Activated CD4-positive, alpha-beta T cell treated with anti-CD3 and anti-CD28 coated beads, Interleukin-2, amount 10 ng/mL, durations not matched to agents 7 days and 5 days (primary cell): Measurements from ENCODE around the gene TMEM87A. TPM values are rescaled to one million over a fixed set of nuclear protein-coding genes. Genes with fewer than 3 reads are reported as not detected.
A peak's percentile ranks its signal among the peaks of the same experiment; 100 is the strongest.
"Not testable (repeated sequence)": the region's sequence is repeated elsewhere in the genome, so short reads cannot be mapped to it uniquely, and the experiment has no call there.

Experiments
- CTCF ChIA-PET: fragments of 350-600 bp; sonication (Branson Sonifier 250); formaldehyde crosslinking; loops from one replicate; lab custom pipeline; 2021; ENCODE audit warnings: antibody characterized with exemption; lab: Charles Lee
- POLR2A ChIA-PET: fragments of 350-600 bp; sonication (Branson Sonifier 250); formaldehyde crosslinking; loops from one replicate; lab custom pipeline; 2021; ENCODE audit warnings: antibody characterized with exemption; lab: Charles Lee
- DNase-seq: peaks from one replicate; pipeline ENCODE4 v3.0.0-alpha.2; 2020
- H3K27ac Mint-ChIP-seq: one replicate; pipeline ENCODE4 v1.8.0; 2021; ENCODE audit warnings: mild to moderate bottlenecking, moderate library complexity, mixed read lengths
- H3K27me3 Mint-ChIP-seq: one replicate; pipeline ENCODE4 v1.8.0; 2021; ENCODE audit warnings: mixed read lengths
- H3K36me3 Mint-ChIP-seq: one replicate; pipeline ENCODE4 v1.8.0; 2021; ENCODE audit warnings: low read depth, mixed read lengths
- H3K4me1 Mint-ChIP-seq: one replicate; pipeline ENCODE4 v1.8.0; 2021; ENCODE audit warnings: mixed read lengths
- H3K4me3 Mint-ChIP-seq: one replicate; pipeline ENCODE4 v1.8.0; 2021; ENCODE audit warnings: mild to moderate bottlenecking, moderate library complexity, mixed read lengths
- H3K9me3 Mint-ChIP-seq: one replicate; pipeline ENCODE4 v1.8.0; 2021; ENCODE audit warnings: mixed read lengths
- total RNA-seq, 2 experiments: library from RNA; stranded (reverse); gene quantifications; one replicate each; pipeline ENCODE4 v1.2.3, GENCODE V29; 2021

Gene TMEM87A
- total RNA-seq, result 10 to 100 TPM; 37.7 to 38.0 TPM

DNA sequence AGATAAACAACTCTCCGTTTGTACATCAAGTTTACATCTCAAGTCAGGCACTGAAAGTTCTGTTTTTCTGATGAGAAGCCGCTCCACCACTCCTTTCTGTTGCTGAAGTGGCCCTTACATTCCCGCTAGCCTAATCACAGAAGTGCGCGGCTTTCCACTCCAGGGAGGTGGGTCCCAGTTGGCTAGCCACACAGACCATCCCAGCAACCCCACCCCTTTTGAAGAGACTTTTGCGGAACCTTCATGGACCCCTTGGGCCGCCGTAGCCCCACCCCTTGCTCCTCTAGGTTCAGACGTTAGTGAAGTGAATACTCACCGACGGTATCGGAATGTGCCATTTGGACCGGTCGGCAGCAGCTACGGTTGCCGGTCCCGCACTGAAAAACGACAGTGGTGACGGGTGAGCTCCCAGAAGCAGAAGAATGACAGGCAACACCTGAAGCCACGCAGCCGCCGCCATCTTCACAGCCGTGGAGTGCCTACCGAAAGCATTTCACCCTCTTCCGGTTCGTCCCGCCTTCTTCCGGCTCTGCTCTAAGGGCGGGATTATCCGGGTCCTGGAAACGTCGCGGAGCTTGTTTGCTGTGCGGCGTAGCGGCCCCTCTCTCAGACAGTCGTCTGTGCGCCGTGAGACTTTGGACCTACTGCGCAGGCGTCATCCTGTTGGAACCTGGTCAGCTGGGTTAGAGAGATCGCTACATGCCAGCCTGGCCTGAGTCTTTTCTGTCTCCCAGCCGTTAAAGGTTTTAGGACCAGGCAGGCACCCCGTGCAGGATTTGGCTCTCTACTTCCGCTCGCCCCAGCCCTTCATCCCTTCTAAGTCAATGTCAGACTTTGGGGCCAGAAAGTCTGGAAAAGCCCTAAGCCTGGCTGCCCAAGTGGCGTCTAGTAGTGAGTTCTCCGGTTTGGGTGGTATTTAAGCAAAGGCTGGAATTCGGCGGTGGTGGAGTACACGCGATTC is at the start of gene TMEM87A, which contains the start of gene GANC:
Gene TMEM87A (minus strand): TSS at position 495 of the 961 bp plus-strand sequence. CDS start 35 bp downstream, at position 460.
Gene GANC (plus strand): TSS at position 263 of the 961 bp plus-strand sequence. CDS start 1,281 bp downstream, outside the sequence.
- Mint-ChIP-seq H3K27ac (peak within 1 kb of the TSS; percentile 100), H3K9me3 (no peaks in the 10 kb centered on the region), H3K4me1 (peaks cover 43% of the 10 kb centered on the region), H3K27me3 (no peaks in the 10 kb centered on the region), H3K36me3 (peaks cover 18% of the 10 kb centered on the region), H3K4me3 (peak within 1 kb of the TSS; percentile 99)
- DNase-seq, result peak; percentile 98
- ChIA-PET CTCF (interaction anchor here (0.6 to 1.0 kb wide), 4 partner anchors 10 to 160 kb away, joined by 3 to 5 read pairs (median 4); no protein-coding TSS in a partner anchor), POLR2A (interaction anchor here (0.6 kb wide), 2 partner anchors 9 to 235 kb away, joined by 3 to 8 read pairs; no protein-coding TSS in a partner anchor)

DNA sequence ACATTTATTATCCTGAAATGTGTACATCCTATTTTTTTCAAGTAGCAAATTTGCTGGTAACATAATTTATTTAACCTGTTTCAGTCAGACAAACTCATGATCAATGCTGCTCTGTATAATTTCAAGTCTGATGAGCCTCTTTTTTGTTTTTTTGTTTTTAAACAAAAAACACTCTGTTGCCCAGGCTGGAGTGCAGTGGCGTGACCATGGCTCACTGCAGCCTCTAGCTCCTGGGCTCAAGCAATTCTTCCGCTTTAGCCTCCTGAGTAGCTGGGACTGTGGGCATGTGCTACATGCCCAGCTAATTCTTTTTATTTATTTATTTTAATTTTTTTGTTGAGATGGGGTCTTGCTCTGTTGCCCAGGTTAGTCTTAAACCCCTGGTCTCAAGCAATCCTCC is 46.0 kb upstream of the TMEM87A start:
- Mint-ChIP-seq H3K36me3 (peaks cover 17% of the 10 kb centered on the region), H3K4me1 (no peaks in the 10 kb centered on the region), H3K4me3 (no peak overlapping the region), H3K27ac (no peak overlapping the region), H3K27me3 (no peaks in the 10 kb centered on the region), H3K9me3 (no peaks in the 10 kb centered on the region)
- CTCF ChIA-PET, result no interaction called here
- POLR2A ChIA-PET, result no interaction called here
- DNase-seq, result no peak

DNA sequence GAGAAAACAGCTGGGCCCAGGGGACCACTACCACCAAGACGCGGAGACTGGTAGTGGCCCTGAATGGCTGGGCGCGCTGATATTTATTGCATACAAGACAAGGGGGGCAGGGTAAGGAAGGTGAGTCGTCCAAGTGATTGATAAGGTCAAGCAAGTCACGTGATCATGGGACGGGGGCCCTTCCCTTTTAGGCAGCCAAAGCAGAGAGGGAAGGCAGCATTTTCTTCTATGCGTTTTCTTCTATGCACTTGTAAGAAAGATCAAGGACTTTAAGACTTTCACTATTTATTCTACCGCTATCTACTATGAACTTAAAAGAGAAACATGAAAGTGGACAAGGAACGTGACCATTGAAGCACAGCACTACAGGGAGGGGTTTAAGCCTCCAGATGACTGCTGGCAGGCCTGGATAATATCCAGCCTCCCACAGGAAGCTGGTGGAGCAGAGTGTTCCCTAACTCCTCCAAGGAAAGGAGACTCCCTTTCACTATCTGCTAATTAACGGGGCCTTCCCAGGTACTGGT is 43.1 kb upstream of the TMEM87A start:
- peaks cover 11% of the 10 kb centered on the region for H3K36me3 Mint-ChIP-seq

GRCh38 chr15:42315521-42315920 is 42.3 kb upstream of the TMEM87A start:
- no peaks in the 10 kb centered on the region for H3K27me3 Mint-ChIP-seq

More for the DNA sequence above, 43.1 kb upstream of the TMEM87A start:
- H3K4me3 Mint-ChIP-seq, H3K9me3 Mint-ChIP-seq, H3K4me1 Mint-ChIP-seq, CTCF ChIA-PET, H3K27ac Mint-ChIP-seq, DNase-seq, H3K27me3 Mint-ChIP-seq, POLR2A ChIA-PET: not testable (repeated sequence)

DNA sequence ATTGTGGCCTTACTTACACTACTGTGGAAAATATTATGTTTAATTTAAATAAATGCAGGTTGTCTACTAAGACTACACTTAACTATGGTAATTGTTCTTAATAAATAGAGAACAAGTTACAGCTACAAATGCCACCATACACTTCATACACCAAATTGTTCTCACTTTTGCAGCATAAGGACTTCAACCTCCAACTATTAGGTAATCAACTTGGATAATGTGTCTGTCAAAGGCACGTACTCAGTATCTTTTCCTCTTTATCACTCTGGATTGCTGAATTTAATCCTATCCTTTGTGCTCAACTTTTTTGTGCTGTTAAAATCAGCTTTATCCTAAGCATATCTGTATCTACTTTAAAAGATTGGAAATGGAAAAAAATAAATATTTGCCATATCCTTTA is 41.6 kb upstream of the TMEM87A start:
- Mint-ChIP-seq H3K4me3 (no peak overlapping the region), H3K9me3 (no peaks in the 10 kb centered on the region), H3K36me3 (peaks cover 16% of the 10 kb centered on the region), H3K27ac (no peak overlapping the region), H3K27me3 (no peaks in the 10 kb centered on the region), H3K4me1 (no peaks in the 10 kb centered on the region)
- DNase-seq, result no peak
- ChIA-PET CTCF (no interaction called here), POLR2A (no interaction called here)

More at GRCh38 chr15:42315521-42315920, 42.3 kb upstream of the TMEM87A start:
- no peak overlapping the region for H3K27ac Mint-ChIP-seq
- ChIA-PET CTCF (no interaction called here), POLR2A (no interaction called here)
- no peak for DNase-seq
- H3K9me3 Mint-ChIP-seq, result no peaks in the 10 kb centered on the region
- peaks cover 10% of the 10 kb centered on the region for H3K36me3 Mint-ChIP-seq
- no peak overlapping the region for H3K4me3 Mint-ChIP-seq
- no peaks in the 10 kb centered on the region for H3K4me1 Mint-ChIP-seq

GRCh38 chr15:42313463-42313862 is 40.2 kb upstream of the TMEM87A start:
- Mint-ChIP-seq H3K9me3 (no peaks in the 10 kb centered on the region), H3K27me3 (no peaks in the 10 kb centered on the region), H3K4me3 (no peak overlapping the region), H3K36me3 (peaks cover 16% of the 10 kb centered on the region), H3K27ac (no peak overlapping the region), H3K4me1 (no peaks in the 10 kb centered on the region)
- POLR2A ChIA-PET, result no interaction called here
- DNase-seq, result no peak
- CTCF ChIA-PET, result interaction anchor here (0.9 kb wide), 1 partner anchor 40 kb away, joined by 3 read pairs; no protein-coding TSS in a partner anchor

- no peak for DNase-seq
- Mint-ChIP-seq H3K4me1 (no peaks in the 10 kb centered on the region), H3K27ac (no peak overlapping the region), H3K36me3 (peaks cover 22% of the 10 kb centered on the region), H3K9me3 (peaks cover 12% of the 10 kb centered on the region), H3K4me3 (no peak overlapping the region), H3K27me3 (no peaks in the 10 kb centered on the region)
- ChIA-PET CTCF (interaction anchor here (0.7 to 0.9 kb wide), 2 partner anchors 23 to 42 kb away, joined by 3 to 4 read pairs; no protein-coding TSS in a partner anchor), POLR2A (no interaction called here)
These were observed 33.4 kb upstream of the TMEM87A start for GRCh38 chr15:42306681-42307080.

- Mint-ChIP-seq H3K9me3 (peaks cover 14% of the 10 kb centered on the region), H3K36me3 (peaks cover 34% of the 10 kb centered on the region)
- POLR2A ChIA-PET, H3K4me1 Mint-ChIP-seq, H3K27me3 Mint-ChIP-seq, H3K4me3 Mint-ChIP-seq, DNase-seq, H3K27ac Mint-ChIP-seq: not testable (repeated sequence)
- CTCF ChIA-PET, result interaction anchor here (1.0 kb wide), 1 partner anchor 17 kb away, joined by 4 read pairs; no protein-coding TSS in a partner anchor
These were observed 27.8 kb upstream of the TMEM87A start for GRCh38 chr15:42301004-42301403.

DNA sequence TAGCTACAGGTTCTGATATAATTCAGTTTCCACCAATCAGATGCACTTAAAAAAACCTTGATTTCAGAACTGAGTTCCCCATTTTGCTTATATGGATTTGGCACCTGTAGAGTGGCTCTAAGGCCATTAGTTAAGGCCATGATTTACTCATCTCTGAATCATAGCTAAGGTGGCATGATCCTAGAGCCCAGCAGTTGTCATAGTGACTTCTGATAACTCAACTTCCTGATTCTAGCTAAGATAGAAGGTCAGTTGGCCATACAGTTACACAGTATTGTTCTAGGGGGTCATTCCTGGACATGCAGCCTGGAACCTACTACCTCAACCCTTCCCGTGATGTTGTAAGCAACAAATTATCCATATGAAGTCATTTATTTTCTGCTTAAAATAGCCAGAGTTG is 15.9 kb upstream of the TMEM87A start:
- no peak for DNase-seq
- H3K36me3 Mint-ChIP-seq, result peaks cover 9% of the 10 kb centered on the region
- POLR2A ChIA-PET, result no interaction called here
- H3K27me3 Mint-ChIP-seq, result no peaks in the 10 kb centered on the region
- CTCF ChIA-PET, result interaction anchor here (0.5 to 1.3 kb wide), 2 partner anchors 14 to 28 kb away, joined by 3 read pairs; no protein-coding TSS in a partner anchor
- H3K9me3 Mint-ChIP-seq, result no peaks in the 10 kb centered on the region
- no peak overlapping the region for H3K4me3 Mint-ChIP-seq
- H3K27ac Mint-ChIP-seq, result no peak overlapping the region
- H3K4me1 Mint-ChIP-seq, result no peaks in the 10 kb centered on the region

DNA sequence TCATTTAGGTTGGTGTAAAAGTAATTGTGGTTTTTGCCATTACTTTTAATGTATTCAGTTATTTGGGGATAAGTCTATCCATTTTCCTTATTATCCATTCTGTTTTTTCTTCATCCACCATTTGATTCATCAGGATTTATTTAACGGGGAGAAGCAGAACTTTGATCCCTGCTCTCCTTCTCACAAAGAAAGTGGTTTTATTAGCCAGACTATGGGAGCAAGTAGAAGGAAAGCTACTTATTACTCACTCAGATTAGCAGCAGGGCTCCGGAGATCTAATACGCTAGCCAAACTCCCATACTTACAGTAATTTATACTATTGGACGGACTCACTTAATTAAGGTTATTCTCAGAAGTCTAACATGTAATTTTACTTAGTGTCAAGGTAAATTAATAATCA is 14.7 kb upstream of the TMEM87A start:
- H3K27me3 Mint-ChIP-seq, result no peaks in the 10 kb centered on the region
- H3K9me3 Mint-ChIP-seq, result no peaks in the 10 kb centered on the region
- ChIA-PET CTCF (no interaction called here), POLR2A (no interaction called here)
- DNase-seq, result no peak
- H3K4me1 Mint-ChIP-seq, result no peaks in the 10 kb centered on the region
- no peak overlapping the region for H3K4me3 Mint-ChIP-seq
- H3K27ac Mint-ChIP-seq, result no peak overlapping the region
- H3K36me3 Mint-ChIP-seq, result peaks cover 9% of the 10 kb centered on the region

DNA sequence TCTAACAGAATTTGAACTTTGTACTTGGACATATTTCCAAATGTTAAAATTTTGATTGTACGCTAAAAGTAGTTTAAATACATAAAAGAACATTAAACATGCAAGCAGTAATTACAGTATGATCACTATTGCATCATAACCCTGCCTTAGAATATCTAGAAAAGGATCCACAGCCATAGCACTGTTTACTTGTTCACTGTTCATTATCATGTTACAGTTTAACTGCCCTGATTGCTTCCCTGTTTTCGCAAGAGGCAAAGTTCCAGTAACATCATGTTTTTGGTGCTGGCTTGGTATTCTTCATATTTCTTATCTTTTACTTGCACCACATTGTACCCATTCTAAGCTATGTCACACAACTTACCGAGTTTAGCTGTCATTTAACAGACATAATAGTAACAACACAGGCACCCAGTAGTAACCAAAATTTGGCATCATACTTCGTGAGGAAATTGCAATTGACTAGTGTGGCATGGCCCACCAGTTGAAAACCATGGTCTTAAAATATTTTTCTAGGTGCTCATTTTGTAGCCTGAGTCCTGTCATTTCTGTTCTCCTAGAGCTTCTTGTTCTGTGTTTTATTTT is 13.3 kb upstream of the TMEM87A start:
- H3K4me3 Mint-ChIP-seq, result no peak overlapping the region
- peaks cover 9% of the 10 kb centered on the region for H3K36me3 Mint-ChIP-seq
- H3K27me3 Mint-ChIP-seq, result no peaks in the 10 kb centered on the region
- POLR2A ChIA-PET, result no interaction called here
- CTCF ChIA-PET, result no interaction called here
- DNase-seq, result no peak
- no peak overlapping the region for H3K27ac Mint-ChIP-seq
- no peaks in the 10 kb centered on the region for H3K4me1 Mint-ChIP-seq
- H3K9me3 Mint-ChIP-seq, result no peaks in the 10 kb centered on the region

DNA sequence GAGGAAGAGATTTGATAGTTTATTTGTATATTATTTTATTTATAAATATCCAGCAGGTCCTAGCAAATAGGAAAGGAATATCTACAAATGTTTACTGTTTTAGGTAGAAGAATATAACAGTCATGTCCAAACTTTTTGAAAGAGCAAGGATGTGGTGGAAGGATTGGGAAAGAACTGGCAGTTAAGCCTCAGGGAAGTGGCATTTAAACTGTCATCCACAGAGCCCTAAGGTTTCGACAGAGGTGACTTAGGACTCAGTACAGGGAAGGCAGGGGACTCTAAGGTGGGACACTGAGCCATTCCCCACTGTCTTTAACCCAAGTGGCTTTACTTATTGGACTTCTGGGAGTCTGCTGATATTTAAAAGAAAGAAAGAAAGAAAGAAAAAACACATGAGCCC is 11.8 kb upstream of the TMEM87A start:
- POLR2A ChIA-PET, result no interaction called here
- Mint-ChIP-seq H3K36me3 (peaks cover 9% of the 10 kb centered on the region), H3K4me1 (no peaks in the 10 kb centered on the region), H3K27ac (no peak overlapping the region), H3K4me3 (no peak overlapping the region), H3K9me3 (no peaks in the 10 kb centered on the region), H3K27me3 (no peaks in the 10 kb centered on the region)
- no peak for DNase-seq
- CTCF ChIA-PET, result no interaction called here
